ENCODE results near the gene HMOX2.

DNA sequence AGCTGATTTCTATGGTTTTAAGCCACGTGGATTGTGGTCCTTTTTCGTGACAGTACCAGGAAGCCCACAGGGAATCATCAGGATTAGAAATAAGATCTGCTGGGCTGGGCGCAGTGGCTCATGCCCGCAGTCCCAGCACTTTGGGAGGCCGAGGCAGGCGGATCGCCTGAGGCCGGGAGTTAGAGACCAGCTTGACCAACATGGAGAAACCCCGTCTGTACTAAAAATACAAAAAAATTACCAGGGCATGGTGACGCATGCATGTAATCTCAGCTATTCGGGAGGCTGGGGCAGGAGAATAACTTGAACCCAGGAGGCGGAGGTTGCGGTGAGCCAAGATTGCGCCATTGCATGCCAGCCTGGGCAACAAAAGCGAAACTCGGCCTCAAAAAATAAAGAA, 8.3 kb upstream of the HMOX2 start:
- TF ChIP-seq, protein P1, sequence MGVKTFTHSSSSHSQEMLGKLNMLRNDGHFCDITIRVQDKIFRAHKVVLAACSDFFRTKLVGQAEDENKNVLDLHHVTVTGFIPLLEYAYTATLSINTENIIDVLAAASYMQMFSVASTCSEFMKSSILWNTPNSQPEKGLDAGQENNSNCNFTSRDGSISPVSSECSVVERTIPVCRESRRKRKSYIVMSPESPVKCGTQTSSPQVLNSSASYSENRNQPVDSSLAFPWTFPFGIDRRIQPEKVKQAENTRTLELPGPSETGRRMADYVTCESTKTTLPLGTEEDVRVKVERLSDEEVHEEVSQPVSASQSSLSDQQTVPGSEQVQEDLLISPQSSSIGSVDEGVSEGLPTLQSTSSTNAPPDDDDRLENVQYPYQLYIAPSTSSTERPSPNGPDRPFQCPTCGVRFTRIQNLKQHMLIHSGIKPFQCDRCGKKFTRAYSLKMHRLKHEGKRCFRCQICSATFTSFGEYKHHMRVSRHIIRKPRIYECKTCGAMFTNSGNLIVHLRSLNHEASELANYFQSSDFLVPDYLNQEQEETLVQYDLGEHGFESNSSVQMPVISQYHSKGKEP (tag by site-specific recombination; IDR thresholded peaks at IDR 0.05) = no peak
- TF ChIP-seq, protein P2, sequence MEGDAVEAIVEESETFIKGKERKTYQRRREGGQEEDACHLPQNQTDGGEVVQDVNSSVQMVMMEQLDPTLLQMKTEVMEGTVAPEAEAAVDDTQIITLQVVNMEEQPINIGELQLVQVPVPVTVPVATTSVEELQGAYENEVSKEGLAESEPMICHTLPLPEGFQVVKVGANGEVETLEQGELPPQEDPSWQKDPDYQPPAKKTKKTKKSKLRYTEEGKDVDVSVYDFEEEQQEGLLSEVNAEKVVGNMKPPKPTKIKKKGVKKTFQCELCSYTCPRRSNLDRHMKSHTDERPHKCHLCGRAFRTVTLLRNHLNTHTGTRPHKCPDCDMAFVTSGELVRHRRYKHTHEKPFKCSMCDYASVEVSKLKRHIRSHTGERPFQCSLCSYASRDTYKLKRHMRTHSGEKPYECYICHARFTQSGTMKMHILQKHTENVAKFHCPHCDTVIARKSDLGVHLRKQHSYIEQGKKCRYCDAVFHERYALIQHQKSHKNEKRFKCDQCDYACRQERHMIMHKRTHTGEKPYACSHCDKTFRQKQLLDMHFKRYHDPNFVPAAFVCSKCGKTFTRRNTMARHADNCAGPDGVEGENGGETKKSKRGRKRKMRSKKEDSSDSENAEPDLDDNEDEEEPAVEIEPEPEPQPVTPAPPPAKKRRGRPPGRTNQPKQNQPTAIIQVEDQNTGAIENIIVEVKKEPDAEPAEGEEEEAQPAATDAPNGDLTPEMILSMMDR (tag by site-specific recombination; IDR thresholded peaks at IDR 0.05) = no peak
- no peak for TF ChIP-seq ZFP37 (tag by site-specific recombination; IDR thresholded peaks at IDR 0.05)
- TF ChIP-seq ZBTB48 (tag by site-specific recombination; IDR thresholded peaks at IDR 0.05) = no peak
- TF ChIP-seq, protein P3, sequence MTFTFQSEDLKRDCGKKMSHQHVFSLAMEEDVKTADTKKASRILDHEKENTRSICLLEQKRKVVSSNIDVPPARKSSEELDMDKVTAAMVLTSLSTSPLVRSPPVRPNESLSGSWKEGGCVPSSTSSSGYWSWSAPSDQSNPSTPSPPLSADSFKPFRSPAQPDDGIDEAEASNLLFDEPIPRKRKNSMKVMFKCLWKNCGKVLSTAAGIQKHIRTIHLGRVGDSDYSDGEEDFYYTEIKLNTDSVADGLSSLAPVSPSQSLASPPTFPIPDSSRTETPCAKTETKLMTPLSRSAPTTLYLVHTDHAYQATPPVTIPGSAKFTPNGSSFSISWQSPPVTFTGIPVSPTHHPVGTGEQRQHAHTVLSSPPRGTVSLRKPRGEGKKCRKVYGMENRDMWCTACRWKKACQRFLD (tag by site-specific recombination; IDR thresholded peaks at IDR 0.05) = no peak
- TF ChIP-seq, protein P4, sequence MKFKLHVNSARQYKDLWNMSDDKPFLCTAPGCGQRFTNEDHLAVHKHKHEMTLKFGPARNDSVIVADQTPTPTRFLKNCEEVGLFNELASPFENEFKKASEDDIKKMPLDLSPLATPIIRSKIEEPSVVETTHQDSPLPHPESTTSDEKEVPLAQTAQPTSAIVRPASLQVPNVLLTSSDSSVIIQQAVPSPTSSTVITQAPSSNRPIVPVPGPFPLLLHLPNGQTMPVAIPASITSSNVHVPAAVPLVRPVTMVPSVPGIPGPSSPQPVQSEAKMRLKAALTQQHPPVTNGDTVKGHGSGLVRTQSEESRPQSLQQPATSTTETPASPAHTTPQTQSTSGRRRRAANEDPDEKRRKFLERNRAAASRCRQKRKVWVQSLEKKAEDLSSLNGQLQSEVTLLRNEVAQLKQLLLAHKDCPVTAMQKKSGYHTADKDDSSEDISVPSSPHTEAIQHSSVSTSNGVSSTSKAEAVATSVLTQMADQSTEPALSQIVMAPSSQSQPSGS (tag by site-specific recombination; IDR thresholded peaks at IDR 0.05; ENCODE audit: low read depth) = no peak
- TF ChIP-seq ZNF274 (IDR thresholded peaks at IDR 0.05; ENCODE audit: low read length) = no peak
- no peak for TF ChIP-seq ZNF274 (tag by site-specific recombination; IDR thresholded peaks at IDR 0.05; ENCODE audit: borderline replicate concordance)
- TF ChIP-seq ZBTB17 (tag by site-specific recombination; IDR thresholded peaks at IDR 0.05) = no peak
- TF ChIP-seq MEIS1 (CRISPR knock-in tag; IDR thresholded peaks at IDR 0.05; ENCODE audit: borderline replicate concordance) = no peak
- no peak for TF ChIP-seq HOXA7 (CRISPR knock-in tag; IDR thresholded peaks at IDR 0.05; ENCODE audit: borderline replicate concordance)
- TF ChIP-seq, protein P5, sequence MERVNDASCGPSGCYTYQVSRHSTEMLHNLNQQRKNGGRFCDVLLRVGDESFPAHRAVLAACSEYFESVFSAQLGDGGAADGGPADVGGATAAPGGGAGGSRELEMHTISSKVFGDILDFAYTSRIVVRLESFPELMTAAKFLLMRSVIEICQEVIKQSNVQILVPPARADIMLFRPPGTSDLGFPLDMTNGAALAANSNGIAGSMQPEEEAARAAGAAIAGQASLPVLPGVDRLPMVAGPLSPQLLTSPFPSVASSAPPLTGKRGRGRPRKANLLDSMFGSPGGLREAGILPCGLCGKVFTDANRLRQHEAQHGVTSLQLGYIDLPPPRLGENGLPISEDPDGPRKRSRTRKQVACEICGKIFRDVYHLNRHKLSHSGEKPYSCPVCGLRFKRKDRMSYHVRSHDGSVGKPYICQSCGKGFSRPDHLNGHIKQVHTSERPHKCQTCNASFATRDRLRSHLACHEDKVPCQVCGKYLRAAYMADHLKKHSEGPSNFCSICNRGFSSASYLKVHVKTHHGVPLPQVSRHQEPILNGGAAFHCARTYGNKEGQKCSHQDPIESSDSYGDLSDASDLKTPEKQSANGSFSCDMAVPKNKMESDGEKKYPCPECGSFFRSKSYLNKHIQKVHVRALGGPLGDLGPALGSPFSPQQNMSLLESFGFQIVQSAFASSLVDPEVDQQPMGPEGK (tag by site-specific recombination; IDR thresholded peaks at IDR 0.05) = no peak
- no peak for TF ChIP-seq ZBTB8A (tag by site-specific recombination; IDR thresholded peaks at IDR 0.05)
- no peak for TF ChIP-seq ZNF169 (tag by site-specific recombination; IDR thresholded peaks at IDR 0.05)

All from HEK293 (cell line).